ENCODE results near the gene EVA1A. TPM values are rescaled to one million over a fixed set of nuclear protein-coding genes. Genes with fewer than 3 reads are reported as not detected.

The EVA1A gene
- polyA plus RNA-seq, 2 of the 4 experiments (the other 2 are of a cell fraction): 2.5 to 19.0 TPM

- CTCF ChIA-PET: no interaction called here
- no peak overlapping the region for H3K4me2 ChIP-seq
- H3K27ac ChIP-seq: no peak overlapping the region
- peaks cover 13% of the 10 kb centered on the region for H3K9me3 ChIP-seq
- no peak overlapping the region for H3K4me3 ChIP-seq
- FAIRE-seq: peak; percentile 46
- no peak for ATAC-seq
- DNase-seq (ENCODE audit: low read depth in 1 of 2, low spot score in 1 of 2): no peak
- POLR2A ChIA-PET: no interaction called here
- TF ChIP-seq TP53 (CRISPR knock-in tag; IDR thresholded peaks at IDR 0.05): no peak
- no peak for TF ChIP-seq RAD21 (conservative IDR thresholded peaks at IDR 0.05 in 1 of 2, IDR thresholded peaks at IDR 0.05 in 1 of 2)
- TF ChIP-seq MYC (IDR thresholded peaks at IDR 0.05; ENCODE audit: borderline replicate concordance, low read length): no peak
- no peak for TF ChIP-seq HMGXB4 (CRISPR knock-in tag; IDR thresholded peaks at IDR 0.05; ENCODE audit: borderline replicate concordance)
- no peak for TF ChIP-seq JUN (IDR thresholded peaks at IDR 0.05)
- no peak for TF ChIP-seq ATOH8 (CRISPR knock-in tag; IDR thresholded peaks at IDR 0.05; ENCODE audit: low read depth)
- TF ChIP-seq RNF2 (IDR thresholded peaks at IDR 0.05; ENCODE audit: borderline replicate concordance, low read depth): no peak
- no peak for TF ChIP-seq ZFP36 (IDR thresholded peaks at IDR 0.05; ENCODE audit: borderline replicate concordance, partially characterized antibody)
- no peak for TF ChIP-seq EP300 (IDR thresholded peaks at IDR 0.05)
- no peak for TF ChIP-seq TFCP2L1 (CRISPR knock-in tag; IDR thresholded peaks at IDR 0.05)
- TF ChIP-seq NFE2L2 (conservative IDR thresholded peaks at IDR 0.05; ENCODE audit: low read length): no peak
- no peak for TF ChIP-seq GATA3 (IDR thresholded peaks at IDR 0.05; ENCODE audit: borderline replicate concordance)
- no peak for TF ChIP-seq RCOR1 (IDR thresholded peaks at IDR 0.05; ENCODE audit: low read depth, low read length)
- no peak for TF ChIP-seq USF2 (IDR thresholded peaks at IDR 0.05)
- no peak for TF ChIP-seq HOXB13 (CRISPR knock-in tag; IDR thresholded peaks at IDR 0.05; ENCODE audit: low read depth)
- WGBS (ENCODE audit: missing lambda C conversion rate): 49% methylated on average over 4 of the region's 4 CpGs
- no peaks in the 10 kb centered on the region for H3K4me1 ChIP-seq
These were observed 47.0 kb downstream of the EVA1A start for GRCh38 chr2:75513616-75514170.

- no peak for TF ChIP-seq PHF8 (IDR thresholded peaks at IDR 0.05; ENCODE audit: borderline replicate concordance, low read depth)
- TF ChIP-seq HEYL (CRISPR knock-in tag; IDR thresholded peaks at IDR 0.05): no peak
- TF ChIP-seq, protein P1, sequence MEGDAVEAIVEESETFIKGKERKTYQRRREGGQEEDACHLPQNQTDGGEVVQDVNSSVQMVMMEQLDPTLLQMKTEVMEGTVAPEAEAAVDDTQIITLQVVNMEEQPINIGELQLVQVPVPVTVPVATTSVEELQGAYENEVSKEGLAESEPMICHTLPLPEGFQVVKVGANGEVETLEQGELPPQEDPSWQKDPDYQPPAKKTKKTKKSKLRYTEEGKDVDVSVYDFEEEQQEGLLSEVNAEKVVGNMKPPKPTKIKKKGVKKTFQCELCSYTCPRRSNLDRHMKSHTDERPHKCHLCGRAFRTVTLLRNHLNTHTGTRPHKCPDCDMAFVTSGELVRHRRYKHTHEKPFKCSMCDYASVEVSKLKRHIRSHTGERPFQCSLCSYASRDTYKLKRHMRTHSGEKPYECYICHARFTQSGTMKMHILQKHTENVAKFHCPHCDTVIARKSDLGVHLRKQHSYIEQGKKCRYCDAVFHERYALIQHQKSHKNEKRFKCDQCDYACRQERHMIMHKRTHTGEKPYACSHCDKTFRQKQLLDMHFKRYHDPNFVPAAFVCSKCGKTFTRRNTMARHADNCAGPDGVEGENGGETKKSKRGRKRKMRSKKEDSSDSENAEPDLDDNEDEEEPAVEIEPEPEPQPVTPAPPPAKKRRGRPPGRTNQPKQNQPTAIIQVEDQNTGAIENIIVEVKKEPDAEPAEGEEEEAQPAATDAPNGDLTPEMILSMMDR (IDR thresholded peaks at IDR 0.05): no peak
- no peak for TF ChIP-seq PBX3 (IDR thresholded peaks at IDR 0.05)
- no peak for TF ChIP-seq ZC3H11A (IDR thresholded peaks at IDR 0.05)
- no peak for TF ChIP-seq BHLHE40 (IDR thresholded peaks at IDR 0.05; ENCODE audit: low read depth, low read length)
- no peak for TF ChIP-seq RCOR1 (IDR thresholded peaks at IDR 0.05; ENCODE audit: low read depth, low read length)
- TF ChIP-seq MAFK (IDR thresholded peaks at IDR 0.05; ENCODE audit: partially characterized antibody): no peak
- TF ChIP-seq USF2 (IDR thresholded peaks at IDR 0.05): 0 out of 2 replicates have a peak, but pooled peaks have one; percentile 26
- Histone ChIP-seq H3K9me3 (peaks cover 13% of the 10 kb centered on the region), H3K4me3 (no peak overlapping the region), H3K27ac (no peak overlapping the region), H3K4me1 (no peaks in the 10 kb centered on the region), H3K4me2 (no peak overlapping the region)
- CTCF ChIA-PET: no interaction called here
- POLR2A ChIA-PET: no interaction called here
- FAIRE-seq (no peak), DNase-seq (ENCODE audit: low read depth in 1 of 2, low spot score in 1 of 2) (no peak), ATAC-seq (no peak)
These were observed 48.1 kb downstream of the EVA1A start for GRCh38 chr2:75512455-75513212.
